ENCODE measurements around the gene RAPGEFL1. TPM values are rescaled to one million over a fixed set of nuclear protein-coding genes. Genes with fewer than 3 reads are reported as not detected.

RAPGEFL1 gene
- total RNA-seq, 1 experiment from 2014 or later = 57.9 TPM

DNA sequence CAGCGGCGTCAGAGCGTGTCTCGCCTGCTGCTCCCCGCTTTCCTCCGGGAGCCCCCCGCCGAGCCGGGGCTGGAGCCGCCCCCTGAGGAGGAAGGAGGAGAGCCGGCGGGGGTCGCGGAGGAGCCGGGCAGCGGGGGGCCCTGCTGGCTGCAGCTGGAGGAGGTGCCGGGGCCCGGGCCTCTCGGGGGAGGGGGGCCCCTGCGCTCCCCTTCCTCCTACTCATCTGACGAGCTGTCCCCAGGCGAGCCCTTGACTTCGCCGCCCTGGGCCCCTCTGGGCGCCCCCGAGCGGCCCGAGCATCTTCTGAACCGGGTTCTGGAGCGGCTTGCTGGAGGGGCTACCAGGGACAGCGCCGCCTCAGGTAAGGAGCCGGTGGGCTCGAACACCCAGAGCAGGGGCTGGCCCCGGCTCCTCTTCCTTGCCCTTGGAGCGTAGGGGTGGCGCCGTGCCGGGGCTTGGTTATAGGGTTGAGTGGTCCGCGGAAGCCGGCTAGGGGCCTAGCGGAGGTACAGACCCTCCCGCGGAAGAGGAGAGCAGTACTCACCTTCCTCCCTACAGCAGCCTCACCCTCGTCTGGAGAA lies 841 bp downstream of the RAPGEFL1 start:
- Mint-ChIP-seq H3K27ac (ENCODE audit: unreplicated experiment) (peak overlapping the region; percentile 14), H3K36me3 (ENCODE audit: insufficient read depth, unreplicated experiment) (peaks cover 68% of the 10 kb centered on the region), H3K4me1 (ENCODE audit: low read depth, unreplicated experiment) (peaks cover 51% of the 10 kb centered on the region), H3K4me3 (ENCODE audit: low read depth, unreplicated experiment) (peak overlapping the region; percentile 76), H3K27me3 (ENCODE audit: unreplicated experiment) (no peaks in the 10 kb centered on the region), H3K9me3 (ENCODE audit: low read depth, unreplicated experiment) (no peaks in the 10 kb centered on the region)
- intact Hi-C loops (cut with micrococcal nuclease; ENCODE audit: unreplicated experiment) = no loop called here
- CTCF ChIA-PET = interaction anchor here (0.5 to 9.2 kb wide), 17 partner anchors 10 to 564 kb away, joined by 3 to 145 read pairs (median 4); partner anchors contain the start of genes CASC3 and WIPF2
- BruUV-seq (replicated peaks) = no TSS peak
- TF ChIP-seq, protein P1, sequence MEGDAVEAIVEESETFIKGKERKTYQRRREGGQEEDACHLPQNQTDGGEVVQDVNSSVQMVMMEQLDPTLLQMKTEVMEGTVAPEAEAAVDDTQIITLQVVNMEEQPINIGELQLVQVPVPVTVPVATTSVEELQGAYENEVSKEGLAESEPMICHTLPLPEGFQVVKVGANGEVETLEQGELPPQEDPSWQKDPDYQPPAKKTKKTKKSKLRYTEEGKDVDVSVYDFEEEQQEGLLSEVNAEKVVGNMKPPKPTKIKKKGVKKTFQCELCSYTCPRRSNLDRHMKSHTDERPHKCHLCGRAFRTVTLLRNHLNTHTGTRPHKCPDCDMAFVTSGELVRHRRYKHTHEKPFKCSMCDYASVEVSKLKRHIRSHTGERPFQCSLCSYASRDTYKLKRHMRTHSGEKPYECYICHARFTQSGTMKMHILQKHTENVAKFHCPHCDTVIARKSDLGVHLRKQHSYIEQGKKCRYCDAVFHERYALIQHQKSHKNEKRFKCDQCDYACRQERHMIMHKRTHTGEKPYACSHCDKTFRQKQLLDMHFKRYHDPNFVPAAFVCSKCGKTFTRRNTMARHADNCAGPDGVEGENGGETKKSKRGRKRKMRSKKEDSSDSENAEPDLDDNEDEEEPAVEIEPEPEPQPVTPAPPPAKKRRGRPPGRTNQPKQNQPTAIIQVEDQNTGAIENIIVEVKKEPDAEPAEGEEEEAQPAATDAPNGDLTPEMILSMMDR (IDR thresholded peaks at IDR 0.05; ENCODE audit: unreplicated experiment) = no peak
- DNase-seq = no peak

DNA sequence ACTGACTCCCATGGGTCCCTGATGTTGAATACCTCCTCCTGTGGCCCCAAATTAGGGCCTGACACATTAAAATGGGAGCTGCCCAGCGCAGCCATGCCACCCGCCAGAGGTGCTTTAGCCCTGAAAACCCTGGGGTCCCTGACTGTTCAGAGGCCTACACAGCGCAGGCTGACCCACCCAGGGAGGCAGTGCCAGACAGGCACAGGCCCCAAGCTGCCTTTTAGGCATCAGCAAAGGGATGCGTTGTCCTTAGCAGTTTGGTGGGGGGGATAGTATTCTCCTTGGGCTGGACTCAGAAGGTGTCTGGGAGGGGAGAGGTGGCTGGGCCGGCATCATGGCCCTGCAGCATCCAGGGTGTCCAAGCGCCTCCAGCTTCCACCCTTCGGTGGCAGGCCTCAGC lies 1.4 kb downstream of the RAPGEFL1 start:
- H3K4me1 Mint-ChIP-seq (ENCODE audit: low read depth, unreplicated experiment) = peaks cover 51% of the 10 kb centered on the region
- no peak for DNase-seq
- TF ChIP-seq, protein P1 (IDR thresholded peaks at IDR 0.05; ENCODE audit: unreplicated experiment) = no peak
- intact Hi-C loops (cut with micrococcal nuclease; ENCODE audit: unreplicated experiment) = no loop called here
- H3K27ac Mint-ChIP-seq (ENCODE audit: unreplicated experiment) = peak overlapping the region; percentile 14
- H3K9me3 Mint-ChIP-seq (ENCODE audit: low read depth, unreplicated experiment) = no peaks in the 10 kb centered on the region
- H3K4me3 Mint-ChIP-seq (ENCODE audit: low read depth, unreplicated experiment) = peak overlapping the region; percentile 76
- no peaks in the 10 kb centered on the region for H3K27me3 Mint-ChIP-seq (ENCODE audit: unreplicated experiment)
- H3K36me3 Mint-ChIP-seq (ENCODE audit: insufficient read depth, unreplicated experiment) = peaks cover 63% of the 10 kb centered on the region
- BruUV-seq (replicated peaks) = no TSS peak
- CTCF ChIA-PET = interaction anchor here (0.5 to 9.2 kb wide), 25 partner anchors 8 to 564 kb away, joined by 3 to 145 read pairs (median 5); partner anchors contain the start of genes CASC3, MSL1 and WIPF2

DNA sequence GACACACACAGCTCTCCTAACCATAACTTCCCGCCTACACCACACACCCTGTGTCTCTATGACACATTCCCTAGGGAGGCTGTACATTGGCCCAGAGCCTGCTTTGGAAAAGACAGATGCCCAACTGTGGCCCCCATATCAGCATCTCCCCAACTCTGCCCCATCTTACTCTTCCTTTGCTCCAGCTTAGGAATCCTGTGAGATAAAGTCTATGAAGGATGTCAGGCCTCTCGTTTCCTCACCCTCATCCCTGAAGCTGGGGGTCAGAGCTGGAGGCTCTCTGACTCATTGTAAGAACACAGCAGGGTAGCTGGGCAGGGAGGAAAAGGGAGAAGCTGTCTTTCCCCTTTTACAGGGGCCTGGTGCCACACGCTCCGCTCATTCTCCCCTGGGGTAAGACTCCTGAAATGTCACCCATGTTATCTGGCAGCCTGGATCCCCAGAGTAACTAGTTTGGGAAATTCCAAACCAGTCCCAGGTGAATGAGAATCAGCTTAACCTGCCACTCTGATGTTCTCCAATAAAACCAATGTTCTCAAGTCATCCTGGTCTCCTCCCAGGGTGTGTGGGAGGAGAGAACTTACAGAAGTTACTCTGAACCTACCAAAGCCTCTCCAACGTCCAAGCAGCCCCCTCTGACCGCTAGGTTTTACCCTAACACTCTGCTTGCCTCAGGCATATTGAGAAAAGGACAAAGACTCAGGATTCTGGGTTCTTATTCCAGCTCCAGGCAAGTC lies 2.8 kb downstream of the RAPGEFL1 start:
- peak; percentile 79 for DNase-seq
- BruUV-seq (replicated peaks) = TSS peak; percentile 9
- peak overlapping the region; percentile 11 for H3K27ac Mint-ChIP-seq (ENCODE audit: unreplicated experiment)
- TF ChIP-seq, protein P1 (IDR thresholded peaks at IDR 0.05; ENCODE audit: unreplicated experiment) = no peak
- intact Hi-C loops (cut with micrococcal nuclease; ENCODE audit: unreplicated experiment) = no loop called here
- H3K4me1 Mint-ChIP-seq (ENCODE audit: low read depth, unreplicated experiment) = peaks cover 56% of the 10 kb centered on the region
- H3K36me3 Mint-ChIP-seq (ENCODE audit: insufficient read depth, unreplicated experiment) = peaks cover 49% of the 10 kb centered on the region
- CTCF ChIA-PET = interaction anchor here (0.5 to 9.2 kb wide), 43 partner anchors 10 to 1833 kb away, joined by 3 to 145 read pairs (median 5); partner anchors contain the start of genes CASC3, KRT222, MSL1 and NR1D1
- H3K4me3 Mint-ChIP-seq (ENCODE audit: low read depth, unreplicated experiment) = peak overlapping the region; percentile 0
- H3K27me3 Mint-ChIP-seq (ENCODE audit: unreplicated experiment) = no peaks in the 10 kb centered on the region
- H3K9me3 Mint-ChIP-seq (ENCODE audit: low read depth, unreplicated experiment) = no peaks in the 10 kb centered on the region

DNA sequence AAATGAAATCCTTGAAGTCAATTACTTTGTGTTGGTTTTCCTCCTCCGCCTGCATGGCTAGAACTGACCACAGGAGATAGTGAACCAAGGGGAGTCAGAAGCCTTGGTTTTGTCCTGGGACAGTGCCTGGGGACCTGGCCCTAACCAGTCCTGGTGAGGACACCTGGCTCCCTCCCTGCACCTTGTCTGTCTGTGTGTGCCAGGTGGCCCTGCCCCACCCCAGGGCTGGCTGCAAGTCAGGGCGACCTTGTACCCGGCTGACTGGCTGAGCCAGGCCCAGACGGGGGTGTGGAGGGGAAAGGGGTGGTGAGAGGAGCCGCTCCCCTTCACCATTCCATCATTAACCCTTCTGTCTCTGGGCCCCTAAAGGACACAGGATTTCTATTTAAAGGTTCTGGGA lies 3.4 kb downstream of the RAPGEFL1 start:
- BruUV-seq (replicated peaks) = no TSS peak
- peak overlapping the region; percentile 11 for H3K27ac Mint-ChIP-seq (ENCODE audit: unreplicated experiment)
- peak; percentile 93 for DNase-seq
- peaks cover 60% of the 10 kb centered on the region for H3K4me1 Mint-ChIP-seq (ENCODE audit: low read depth, unreplicated experiment)
- H3K27me3 Mint-ChIP-seq (ENCODE audit: unreplicated experiment) = no peaks in the 10 kb centered on the region
- H3K36me3 Mint-ChIP-seq (ENCODE audit: insufficient read depth, unreplicated experiment) = peaks cover 47% of the 10 kb centered on the region
- CTCF ChIA-PET = interaction anchor here (0.7 to 9.2 kb wide), 19 partner anchors 13 to 379 kb away, joined by 3 to 145 read pairs (median 6); partner anchors contain the start of genes NR1D1 and WIPF2
- H3K4me3 Mint-ChIP-seq (ENCODE audit: low read depth, unreplicated experiment) = peak overlapping the region; percentile 0
- TF ChIP-seq, protein P1 (IDR thresholded peaks at IDR 0.05; ENCODE audit: unreplicated experiment) = no peak
- intact Hi-C loops (cut with micrococcal nuclease; ENCODE audit: unreplicated experiment) = no loop called here
- no peaks in the 10 kb centered on the region for H3K9me3 Mint-ChIP-seq (ENCODE audit: low read depth, unreplicated experiment)

Measured in Calu3 (cell line).